ENCODE results near the gene ALOX12B. TPM values are rescaled to one million over a fixed set of nuclear protein-coding genes. Genes with fewer than 3 reads are reported as not detected.

Gene ALOX12B
- total RNA-seq, 2 experiments from 2014 or later: 2.0 to 5.3 TPM

DNA sequence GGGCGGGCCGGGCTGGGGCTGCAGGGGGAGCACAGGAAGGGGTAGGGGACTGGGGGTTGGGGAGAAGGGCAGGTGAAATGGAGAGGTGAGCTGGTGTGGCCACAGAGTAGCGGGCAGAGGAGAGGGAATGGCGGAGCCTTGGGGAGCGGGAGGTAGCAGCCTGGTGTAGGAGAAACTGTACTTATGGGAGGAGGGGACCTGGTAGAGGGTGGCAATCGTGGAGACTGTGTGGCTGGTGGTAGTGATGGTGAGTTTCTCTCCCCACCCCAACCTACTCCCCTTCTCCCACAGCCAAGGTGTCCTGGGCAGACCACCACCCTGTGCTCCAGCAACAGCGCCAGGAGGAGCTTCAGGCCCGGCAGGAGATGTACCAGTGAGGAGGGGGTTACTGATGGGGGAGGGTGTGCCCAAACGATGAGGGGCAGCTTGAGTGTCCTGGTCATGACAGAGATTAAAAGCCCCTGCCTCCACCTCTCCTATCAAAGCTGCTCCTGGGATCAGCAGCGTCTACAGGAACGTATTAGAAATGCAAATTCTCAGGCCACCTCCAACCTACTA is 47.8 kb downstream of the ALOX12B start:
- Histone ChIP-seq H3K4me3 (ENCODE audit: low read depth, low read length, poor library complexity, severe bottlenecking) (no peak overlapping the region), H3K79me2 (ENCODE audit: insufficient read depth, low read depth, low read length) (no peaks in the 10 kb centered on the region), H3K36me3 (ENCODE audit: insufficient read depth, low read length) (no peaks in the 10 kb centered on the region), H4K20me1 (ENCODE audit: insufficient read depth, low read length) (no peaks in the 10 kb centered on the region), H3K9me2 (ENCODE audit: insufficient read depth, low read length) (no peaks in the 10 kb centered on the region), H3K27ac (ENCODE audit: low read depth, low read length, poor library complexity, severe bottlenecking) (no peak overlapping the region), H3K9me3 (ENCODE audit: low read length) (no peaks in the 10 kb centered on the region), H3K4me1 (ENCODE audit: insufficient read depth, low read length, poor library complexity, severe bottlenecking) (no peaks in the 10 kb centered on the region), H2AFZ (ENCODE audit: low read length) (no peak overlapping the region), H3K4me2 (ENCODE audit: low read length) (no peak overlapping the region)
- no peak for DNase-seq (ENCODE audit: low spot score)
- intact Hi-C loops (cut with micrococcal nuclease; ENCODE audit: unreplicated experiment): loop anchor here (5.0 to 10.0 kb wide), 2 partner anchors 215 to 297 kb away; no protein-coding TSS in a partner anchor
- POLR2A ChIA-PET: no interaction called here
- BruUV-seq (replicated peaks): no TSS peak
- CTCF ChIA-PET (ENCODE audit: unreplicated experiment): interaction anchor here (0.9 kb wide), 1 partner anchor 107 kb away, joined by 3 read pairs; no protein-coding TSS in a partner anchor
- TF ChIP-seq, protein P1, sequence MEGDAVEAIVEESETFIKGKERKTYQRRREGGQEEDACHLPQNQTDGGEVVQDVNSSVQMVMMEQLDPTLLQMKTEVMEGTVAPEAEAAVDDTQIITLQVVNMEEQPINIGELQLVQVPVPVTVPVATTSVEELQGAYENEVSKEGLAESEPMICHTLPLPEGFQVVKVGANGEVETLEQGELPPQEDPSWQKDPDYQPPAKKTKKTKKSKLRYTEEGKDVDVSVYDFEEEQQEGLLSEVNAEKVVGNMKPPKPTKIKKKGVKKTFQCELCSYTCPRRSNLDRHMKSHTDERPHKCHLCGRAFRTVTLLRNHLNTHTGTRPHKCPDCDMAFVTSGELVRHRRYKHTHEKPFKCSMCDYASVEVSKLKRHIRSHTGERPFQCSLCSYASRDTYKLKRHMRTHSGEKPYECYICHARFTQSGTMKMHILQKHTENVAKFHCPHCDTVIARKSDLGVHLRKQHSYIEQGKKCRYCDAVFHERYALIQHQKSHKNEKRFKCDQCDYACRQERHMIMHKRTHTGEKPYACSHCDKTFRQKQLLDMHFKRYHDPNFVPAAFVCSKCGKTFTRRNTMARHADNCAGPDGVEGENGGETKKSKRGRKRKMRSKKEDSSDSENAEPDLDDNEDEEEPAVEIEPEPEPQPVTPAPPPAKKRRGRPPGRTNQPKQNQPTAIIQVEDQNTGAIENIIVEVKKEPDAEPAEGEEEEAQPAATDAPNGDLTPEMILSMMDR (conservative IDR thresholded peaks at IDR 0.05; ENCODE audit: low read length): no peak
- no peak for TF ChIP-seq EZH2phosphoT487 (IDR thresholded peaks at IDR 0.05; ENCODE audit: borderline replicate concordance, low read depth, low read length)

DNA sequence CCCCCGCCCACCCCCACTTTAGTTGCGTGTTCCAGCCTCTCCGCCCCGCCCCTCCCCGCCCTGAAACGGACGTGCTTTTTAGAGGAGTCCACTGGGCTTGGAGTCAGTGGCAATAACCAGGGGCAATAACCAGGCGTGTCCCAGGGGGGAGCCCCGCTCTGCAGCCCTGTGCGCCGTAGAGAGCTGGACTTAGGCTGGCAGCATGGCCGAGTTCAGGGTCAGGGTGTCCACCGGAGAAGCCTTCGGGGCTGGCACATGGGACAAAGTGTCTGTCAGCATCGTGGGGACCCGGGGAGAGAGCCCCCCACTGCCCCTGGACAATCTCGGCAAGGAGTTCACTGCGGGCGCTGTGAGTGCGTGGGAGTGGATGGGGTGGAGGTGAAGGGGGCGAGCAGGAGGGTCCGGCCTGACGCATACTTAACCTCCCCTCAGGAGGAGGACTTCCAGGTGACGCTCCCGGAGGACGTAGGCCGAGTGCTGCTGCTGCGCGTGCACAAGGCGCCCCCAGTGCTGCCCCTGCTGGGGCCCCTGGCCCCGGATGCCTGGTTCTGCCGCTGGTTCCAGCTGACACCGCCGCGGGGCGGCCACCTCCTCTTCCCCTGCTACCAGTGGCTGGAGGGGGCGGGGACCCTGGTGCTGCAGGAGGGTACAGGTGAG is 48.4 kb downstream of the ALOX12B start, which contains the start of gene ALOX15B:
Gene ALOX15B, plus strand, starts transcription at position 106 of the 657 bp plus-strand sequence. Its CDS starts 97 bp downstream, at position 203.
- TF ChIP-seq, protein P1 (conservative IDR thresholded peaks at IDR 0.05; ENCODE audit: low read length): no peak
- TF ChIP-seq EZH2phosphoT487 (IDR thresholded peaks at IDR 0.05; ENCODE audit: borderline replicate concordance, low read depth, low read length): no peak
- DNase-seq (ENCODE audit: low spot score): no peak
- POLR2A ChIA-PET: no interaction called here

GRCh38 chr17:8032442-8032841 is 55.1 kb downstream of the ALOX12B start:
- no peak overlapping the region for H2AFZ ChIP-seq (ENCODE audit: low read length)
- H3K36me3 ChIP-seq (ENCODE audit: insufficient read depth, low read length): no peaks in the 10 kb centered on the region
- no peak for DNase-seq (ENCODE audit: low spot score)
- intact Hi-C loops (cut with micrococcal nuclease; ENCODE audit: unreplicated experiment): no loop called here
- POLR2A ChIA-PET: no interaction called here
- no peak overlapping the region for H3K4me3 ChIP-seq (ENCODE audit: low read depth, low read length, poor library complexity, severe bottlenecking)
- H3K4me2 ChIP-seq (ENCODE audit: low read length): no peak overlapping the region
- no TSS peak for BruUV-seq (replicated peaks)
- CTCF ChIA-PET (ENCODE audit: unreplicated experiment): no interaction called here
- no peak for TF ChIP-seq EZH2phosphoT487 (IDR thresholded peaks at IDR 0.05; ENCODE audit: borderline replicate concordance, low read depth, low read length)
- TF ChIP-seq, protein P1 (conservative IDR thresholded peaks at IDR 0.05; ENCODE audit: low read length): no peak
- no peaks in the 10 kb centered on the region for H3K9me2 ChIP-seq (ENCODE audit: insufficient read depth, low read length)
- no peaks in the 10 kb centered on the region for H3K9me3 ChIP-seq (ENCODE audit: low read length)
- no peaks in the 10 kb centered on the region for H4K20me1 ChIP-seq (ENCODE audit: insufficient read depth, low read length)
- H3K27ac ChIP-seq (ENCODE audit: low read depth, low read length, poor library complexity, severe bottlenecking): no peak overlapping the region
- no peaks in the 10 kb centered on the region for H3K4me1 ChIP-seq (ENCODE audit: insufficient read depth, low read length, poor library complexity, severe bottlenecking)
- no peaks in the 10 kb centered on the region for H3K79me2 ChIP-seq (ENCODE audit: insufficient read depth, low read depth, low read length)

More for the DNA sequence above, 48.4 kb downstream of the ALOX12B start, which contains the start of gene ALOX15B:
- Histone ChIP-seq H3K4me1 (ENCODE audit: insufficient read depth, low read length, poor library complexity, severe bottlenecking) (no peaks in the 10 kb centered on the region), H3K27ac (ENCODE audit: low read depth, low read length, poor library complexity, severe bottlenecking) (no peak within 1 kb of the TSS), H3K4me3 (ENCODE audit: low read depth, low read length, poor library complexity, severe bottlenecking) (no peak within 1 kb of the TSS), H2AFZ (ENCODE audit: low read length) (no peak within 1 kb of the TSS), H3K36me3 (ENCODE audit: insufficient read depth, low read length) (no peaks in the 10 kb centered on the region), H3K79me2 (ENCODE audit: insufficient read depth, low read depth, low read length) (no peaks in the 10 kb centered on the region), H4K20me1 (ENCODE audit: insufficient read depth, low read length) (no peaks in the 10 kb centered on the region), H3K4me2 (ENCODE audit: low read length) (no peak within 1 kb of the TSS), H3K9me3 (ENCODE audit: low read length) (no peaks in the 10 kb centered on the region), H3K9me2 (ENCODE audit: insufficient read depth, low read length) (no peaks in the 10 kb centered on the region)
- no TSS peak for BruUV-seq (replicated peaks)
- intact Hi-C loops (cut with micrococcal nuclease; ENCODE audit: unreplicated experiment): no loop called here
- CTCF ChIA-PET (ENCODE audit: unreplicated experiment): interaction anchor here (0.9 kb wide), 1 partner anchor 106 kb away, joined by 3 read pairs; no protein-coding TSS in a partner anchor
